Germinal center (tissue), 1 donor: ENCODE measurements around the gene KCND3.
"Not testable (repeated sequence)": the region's sequence is repeated elsewhere in the genome, so short reads cannot be mapped to it uniquely, and the experiment has no call there.

Source experiments
- DNase-seq: peaks from one replicate; pipeline ENCODE4 v3.0.0; 2012; ENCODE audit warnings: mixed read lengths, low spot score

The KCND3 gene

DNA sequence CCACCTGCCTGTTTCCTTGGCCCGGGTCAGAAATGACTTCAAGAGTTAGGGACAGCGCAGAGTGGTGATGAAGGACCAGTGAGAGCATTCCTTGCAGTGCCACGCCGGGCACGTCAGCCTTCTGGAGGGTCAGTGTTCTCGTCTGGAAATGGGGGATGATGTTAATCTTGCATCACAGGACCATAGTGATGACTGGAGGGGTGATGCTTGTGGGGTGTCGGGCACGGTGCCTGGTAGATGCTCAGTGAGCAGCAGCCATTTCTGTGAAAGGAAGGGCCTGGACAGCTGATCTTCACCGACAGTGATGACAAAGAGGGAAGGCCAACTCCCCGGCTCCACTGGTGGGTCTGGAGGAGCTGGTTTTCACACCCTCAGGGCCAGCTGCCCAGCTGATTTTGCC is 177.6 kb downstream of the KCND3 start:
- no peak for DNase-seq

DNA sequence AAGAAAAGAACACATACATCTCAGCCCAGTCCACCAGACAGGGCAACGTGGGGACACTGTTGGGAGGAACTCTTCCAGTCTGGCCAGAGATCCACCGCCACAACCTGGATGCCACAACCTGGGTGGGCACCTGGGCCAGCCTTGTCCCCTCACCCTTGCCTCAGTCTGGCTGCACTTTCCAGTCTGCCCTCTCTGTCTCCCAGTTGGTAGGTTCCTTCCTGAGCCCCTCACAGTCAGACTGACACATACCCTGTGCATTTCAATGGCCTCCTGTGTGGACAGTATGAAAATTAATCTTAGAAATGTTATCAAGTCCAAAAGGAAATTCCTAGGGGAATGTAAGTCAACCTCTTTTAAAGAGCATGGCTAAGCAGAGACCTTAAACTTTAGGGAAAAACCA is 184.2 kb downstream of the KCND3 start:
- DNase-seq: no peak

DNA sequence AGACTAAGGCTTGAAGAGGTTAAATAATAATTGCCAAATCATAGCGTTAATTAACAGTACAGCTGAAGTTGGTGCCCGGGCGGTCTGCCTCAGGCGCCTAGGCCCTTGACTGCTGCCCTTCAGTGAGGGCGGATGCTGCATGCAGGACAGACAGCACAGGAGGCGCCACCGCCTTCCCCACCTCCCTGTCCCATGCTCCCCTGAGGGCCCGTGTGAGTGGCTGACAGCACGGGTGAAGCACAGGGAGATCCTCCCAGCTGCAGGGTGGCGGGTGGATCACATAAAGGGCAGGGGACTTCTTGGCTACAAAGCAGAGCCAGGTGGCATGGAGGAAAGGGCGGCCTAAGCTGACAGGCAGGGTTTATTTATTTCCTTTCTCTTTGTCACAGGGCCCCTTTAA is 184.7 kb downstream of the KCND3 start:
- no peak for DNase-seq

DNA sequence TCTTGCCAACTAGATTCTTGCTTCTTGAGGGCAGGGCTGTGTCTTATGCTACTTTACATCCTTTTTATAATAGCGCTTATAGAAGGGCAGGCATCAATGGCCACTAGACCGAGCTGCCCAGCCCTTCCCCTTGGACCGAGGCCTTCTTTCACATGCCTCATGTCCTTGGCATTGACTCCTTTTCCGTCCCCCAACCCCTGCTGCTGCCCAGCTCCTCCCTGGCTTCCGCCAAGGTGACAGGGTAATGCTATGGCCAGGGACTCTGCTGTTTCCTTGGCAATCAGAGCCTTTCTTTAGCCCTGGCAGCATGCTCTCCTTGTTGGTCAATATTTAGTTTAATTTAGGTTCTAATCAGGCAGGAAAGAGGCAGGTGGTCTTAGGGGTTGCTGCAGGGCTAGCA is 185.5 kb downstream of the KCND3 start:
- no peak for DNase-seq

DNA sequence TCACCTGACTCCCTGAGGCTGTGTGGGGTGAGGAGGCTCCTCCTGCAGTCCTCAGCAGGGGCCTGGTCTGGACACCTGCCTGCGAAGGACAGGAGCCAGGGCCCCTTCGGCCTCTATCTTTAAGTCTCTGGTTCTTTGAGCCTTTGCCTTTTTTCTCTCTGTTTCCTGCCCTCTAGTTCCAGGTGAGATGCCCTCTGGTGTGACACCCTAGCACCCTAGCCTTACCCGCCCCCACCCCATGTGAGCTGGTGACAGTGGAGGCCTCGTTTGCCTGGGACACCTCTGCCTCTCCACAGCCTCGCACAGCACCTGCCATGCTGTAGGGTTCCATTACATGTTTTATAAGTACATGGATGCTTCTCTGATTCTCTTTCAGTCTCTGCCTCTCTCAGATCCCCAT is 186.5 kb downstream of the KCND3 start:
- DNase-seq: no peak

DNA sequence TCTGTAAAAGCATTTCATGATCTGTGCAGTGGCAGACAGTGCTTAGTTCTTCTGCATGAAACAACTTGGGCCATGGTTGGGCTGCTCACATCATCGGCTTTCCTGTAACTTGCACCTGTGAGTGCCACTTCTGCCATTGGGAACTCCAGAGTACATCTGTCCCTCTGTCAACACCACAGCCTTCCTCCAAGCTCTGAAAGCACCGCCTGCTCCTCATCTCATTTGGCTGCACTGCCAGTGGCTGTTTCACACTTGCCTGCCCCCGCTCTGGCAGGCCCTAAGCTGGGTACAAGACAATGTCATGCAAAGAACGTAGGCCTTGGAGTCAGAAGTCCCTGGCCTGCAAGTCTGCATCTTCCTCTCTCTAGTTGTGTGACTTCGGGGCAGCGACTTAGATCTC is 187.4 kb downstream of the KCND3 start:
- no peak for DNase-seq

DNA sequence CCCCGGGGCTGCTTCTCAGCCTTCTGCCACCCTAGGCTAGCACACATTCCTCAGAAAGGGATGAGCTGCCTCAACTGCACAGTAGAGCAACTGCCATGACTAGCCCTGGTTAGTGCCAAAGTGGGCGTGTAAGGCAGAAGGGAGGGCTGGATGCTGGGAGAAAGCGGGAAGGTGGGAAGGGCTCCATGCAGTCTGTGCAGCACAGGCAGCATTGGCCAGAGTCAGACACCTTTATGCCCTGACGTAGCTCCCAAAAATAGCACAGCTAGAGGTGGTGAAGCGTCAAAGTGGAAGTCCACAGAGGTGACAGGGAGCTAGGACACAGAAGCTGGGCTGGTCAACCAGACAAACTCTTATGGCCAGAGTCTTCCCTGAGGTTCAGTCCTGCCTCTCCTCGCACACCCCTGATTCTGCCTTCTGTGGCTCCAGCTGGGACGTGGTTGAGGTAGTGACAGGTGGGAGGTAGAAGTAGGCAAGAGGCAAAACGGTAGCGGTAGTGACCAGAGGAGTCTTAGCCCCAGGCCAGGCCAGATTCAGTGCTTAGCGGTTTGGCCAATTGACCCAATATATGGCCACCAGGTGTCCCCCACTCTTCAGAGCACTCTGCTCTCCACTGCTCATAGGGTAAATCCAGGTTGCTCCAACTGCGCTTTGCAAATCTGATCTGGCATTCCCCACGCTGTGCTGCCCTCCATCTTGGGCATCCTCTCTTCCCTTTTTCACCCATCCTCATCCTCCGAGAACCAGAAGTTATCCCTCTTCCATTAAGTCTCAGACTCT is 188.2 kb downstream of the KCND3 start:
- DNase-seq: no peak

DNA sequence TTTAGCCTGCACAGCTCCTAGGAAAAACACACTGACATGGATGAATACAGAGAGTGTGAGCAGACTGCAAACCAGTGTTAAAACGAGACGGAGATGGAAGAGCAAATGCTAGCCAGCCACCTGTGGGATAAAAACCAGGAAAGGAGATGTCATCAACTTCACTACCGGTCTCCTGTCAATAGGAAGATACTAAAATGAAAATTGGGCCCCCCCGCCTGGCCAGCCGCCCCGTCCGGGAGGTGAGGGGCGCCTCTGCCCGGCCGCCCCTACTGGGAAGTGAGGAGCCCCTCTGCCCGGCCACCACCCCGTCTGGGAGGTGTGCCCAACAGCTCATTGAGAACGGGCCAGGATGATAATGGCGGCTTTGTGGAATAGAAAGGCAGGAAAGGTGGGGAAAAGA is 189.7 kb downstream of the KCND3 start:
- not testable (repeated sequence) for DNase-seq

DNA sequence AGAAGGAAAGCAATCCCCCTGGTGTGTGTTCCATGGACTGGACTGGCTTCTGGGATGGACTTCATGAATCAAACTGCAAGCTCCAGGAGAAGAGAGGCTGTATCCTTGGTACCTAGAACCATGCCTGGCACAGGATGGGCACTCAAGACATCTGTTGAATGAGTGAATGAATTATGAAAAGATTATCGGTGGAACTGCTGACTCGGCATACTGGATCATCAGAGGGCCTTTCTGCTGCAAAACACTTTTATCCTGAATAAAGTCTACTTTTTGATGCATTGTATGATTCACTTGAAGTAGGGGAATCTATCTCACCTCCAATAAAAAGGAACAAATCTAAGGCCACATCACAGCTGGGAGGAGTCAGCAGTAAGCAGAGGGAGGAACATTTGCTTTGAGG is 190.9 kb downstream of the KCND3 start:
- DNase-seq: no peak

DNA sequence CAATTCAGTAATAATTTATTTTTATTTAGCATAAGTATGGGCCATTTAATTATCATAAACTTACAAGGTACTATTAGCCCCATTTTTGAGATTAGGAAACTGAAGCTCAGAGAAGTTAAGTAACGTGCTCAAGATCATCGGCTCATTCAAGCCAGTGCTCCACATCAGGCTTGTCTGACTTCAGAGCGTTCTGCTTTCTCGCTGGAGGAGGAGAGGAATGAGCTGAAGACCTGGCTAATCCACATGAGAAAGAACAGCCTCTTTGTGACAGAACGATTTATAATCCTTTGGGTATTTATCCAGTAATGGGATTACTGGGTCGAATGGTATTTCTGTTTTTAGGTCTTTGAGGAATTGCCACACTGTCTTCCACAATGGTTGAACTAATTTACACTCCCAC is 194.1 kb downstream of the KCND3 start:
- DNase-seq: no peak

DNA sequence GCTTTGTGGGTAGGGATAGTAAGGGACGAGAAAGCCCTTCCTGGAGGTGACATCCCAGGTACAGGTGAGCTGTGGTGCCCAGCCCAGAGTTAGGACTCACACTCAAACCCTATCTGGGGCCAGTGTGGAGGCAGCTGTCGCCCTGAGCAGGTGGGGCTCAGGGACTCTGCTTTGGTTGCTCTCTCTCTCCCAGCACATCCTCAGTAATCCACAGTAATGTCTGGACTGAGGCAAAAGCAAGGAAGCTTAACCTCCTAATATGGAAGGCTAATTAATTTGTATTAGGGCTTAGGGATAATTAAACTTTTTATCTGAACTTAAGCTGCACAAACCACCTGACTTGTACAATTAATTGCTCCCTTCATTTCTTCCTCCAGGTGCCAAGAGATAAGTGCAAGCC is 195.5 kb downstream of the KCND3 start:
- no peak for DNase-seq

DNA sequence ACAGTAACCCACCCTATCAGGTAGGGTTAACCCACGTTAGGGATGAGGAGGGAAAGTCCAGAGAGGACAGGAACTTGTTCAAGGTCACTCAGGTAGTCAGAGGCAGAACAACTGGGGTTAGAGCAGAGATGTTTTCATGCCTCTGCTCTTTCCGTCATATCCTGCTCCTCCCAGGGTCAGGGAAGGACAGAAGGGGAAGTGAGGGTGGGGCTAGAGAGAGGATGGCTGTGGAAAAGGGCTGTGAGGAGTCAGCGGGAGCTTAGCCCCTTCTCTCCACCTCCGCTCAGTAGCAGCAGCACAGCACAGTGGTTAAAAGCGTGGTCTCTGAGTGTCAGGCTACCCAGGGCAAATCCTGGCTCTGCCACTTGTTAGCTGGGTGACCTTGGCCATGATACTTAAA is 197.2 kb downstream of the KCND3 start:
- DNase-seq: no peak

DNA sequence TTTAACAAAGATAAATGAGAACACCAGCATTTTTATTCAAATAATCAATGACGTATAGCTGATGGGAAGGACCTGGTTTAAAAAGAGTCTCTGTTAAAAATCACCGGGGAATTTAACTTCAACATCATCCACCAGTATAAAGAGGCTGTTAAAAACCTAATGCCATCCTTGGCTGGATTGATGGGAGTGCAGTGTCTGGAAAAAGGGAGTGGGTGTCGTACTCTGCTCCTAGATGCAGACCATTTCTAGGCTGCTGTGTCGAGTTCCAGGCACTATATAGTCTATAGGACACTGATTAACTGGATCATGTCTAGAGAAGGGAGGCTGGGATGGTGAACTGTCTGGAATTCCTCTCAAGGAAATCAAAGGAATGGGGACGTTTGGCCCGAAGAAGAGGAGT is 197.7 kb downstream of the KCND3 start:
- no peak for DNase-seq

DNA sequence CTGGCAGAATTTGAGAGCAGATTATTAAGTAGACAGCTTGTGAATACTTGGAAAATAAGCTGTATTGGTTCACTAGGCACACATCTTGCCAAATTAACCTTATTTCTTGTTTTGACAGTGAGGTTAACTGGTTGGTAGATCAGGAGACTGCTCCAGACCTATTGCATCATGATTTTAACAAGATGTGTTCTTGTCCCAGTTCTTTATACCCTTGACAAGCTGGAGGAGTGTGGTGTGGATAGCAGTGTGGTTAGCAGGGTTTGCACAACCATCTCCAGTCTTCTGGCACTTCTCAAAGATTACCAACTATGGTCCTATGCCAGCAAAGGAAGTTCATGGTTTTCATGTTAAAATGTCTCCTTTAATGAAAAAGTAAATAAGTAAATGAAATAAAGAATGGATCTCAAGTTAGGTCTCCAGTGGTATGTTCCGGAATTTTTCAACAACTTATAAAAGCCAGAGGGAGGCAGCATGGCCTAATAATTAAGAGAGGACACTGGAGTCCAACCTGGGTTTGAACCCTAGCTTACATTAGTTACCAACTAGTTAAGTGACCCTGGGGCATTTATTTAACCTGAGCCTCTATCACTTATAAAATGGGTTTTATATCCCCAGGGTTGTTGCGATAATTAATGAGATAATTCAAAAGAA is 199.7 kb downstream of the KCND3 start:
- no peak for DNase-seq

DNA sequence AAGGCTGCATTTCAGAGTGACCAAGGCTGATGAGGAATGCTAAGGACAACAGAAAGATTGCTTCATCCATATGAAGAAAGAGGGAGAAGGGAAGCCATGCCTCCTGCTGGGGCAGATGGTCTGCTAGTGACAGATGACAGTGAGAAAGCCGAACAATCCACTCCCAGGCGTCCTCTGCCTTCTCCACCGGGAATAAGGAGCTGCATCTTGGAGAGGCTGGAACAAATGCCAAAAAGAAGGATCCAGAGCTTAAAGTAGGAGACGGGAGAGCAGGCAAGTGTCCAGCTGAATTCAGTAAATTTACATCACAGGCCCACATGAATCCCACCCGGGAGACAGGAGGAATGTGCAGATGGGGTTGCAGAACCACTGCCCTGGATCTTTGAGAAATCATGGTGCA is 200.3 kb downstream of the KCND3 start:
- no peak for DNase-seq

DNA sequence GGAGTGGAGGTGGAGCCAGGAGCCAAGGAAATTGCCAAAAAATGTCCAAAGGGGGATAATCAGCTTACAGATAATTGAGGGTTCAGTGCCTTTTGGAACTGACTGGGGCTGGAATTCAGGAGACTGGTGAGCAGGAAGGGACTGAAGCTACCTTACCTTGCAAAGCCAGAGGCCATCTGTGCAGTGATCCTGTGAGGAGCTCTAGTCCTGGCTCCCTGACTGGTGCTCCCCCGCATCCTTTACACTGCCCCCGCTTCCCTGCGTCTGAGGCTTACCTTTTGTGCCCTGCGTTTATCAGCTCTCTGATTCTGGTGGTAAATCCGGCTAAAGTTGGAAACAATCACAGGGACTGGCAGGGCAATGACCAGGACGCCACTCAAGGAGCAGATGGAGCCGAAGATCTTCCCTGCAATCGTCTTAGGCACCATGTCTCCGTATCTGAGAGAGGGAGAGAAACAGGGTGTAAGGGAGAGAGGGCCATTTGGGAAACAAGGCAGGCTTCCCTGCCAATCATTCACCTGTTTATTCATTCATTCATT is 202.7 kb downstream of the KCND3 start:
- no peak for DNase-seq

DNA sequence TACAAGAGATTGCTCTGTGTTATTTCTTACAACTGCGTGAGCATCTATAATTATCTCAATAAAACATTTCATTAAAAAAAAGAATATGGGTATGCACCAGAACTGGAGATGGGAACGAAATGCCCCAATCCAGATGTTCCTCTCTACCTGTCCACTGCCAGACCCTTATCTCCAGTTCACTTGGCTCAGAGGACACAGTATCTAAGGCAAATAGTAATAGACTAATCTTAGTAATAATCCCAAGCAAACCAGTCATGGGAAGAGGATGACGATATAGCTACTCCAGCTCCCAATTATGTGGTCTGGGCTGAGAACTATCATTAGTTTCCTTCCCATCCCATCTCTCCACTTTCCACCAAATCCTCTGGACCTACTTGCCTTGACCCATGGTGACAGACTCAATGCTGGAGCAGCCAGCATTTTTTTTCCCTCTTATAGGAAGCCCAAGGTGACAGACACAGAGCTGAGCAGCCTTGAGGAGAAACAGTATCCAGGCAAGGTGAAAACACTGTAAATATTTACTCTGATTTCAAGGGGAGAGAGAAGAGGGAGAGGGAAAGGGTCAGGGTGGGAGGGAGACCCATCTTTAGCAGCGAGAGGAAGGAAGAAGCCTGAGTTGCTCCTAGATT is 205.1 kb downstream of the KCND3 start:
- DNase-seq: no peak

DNA sequence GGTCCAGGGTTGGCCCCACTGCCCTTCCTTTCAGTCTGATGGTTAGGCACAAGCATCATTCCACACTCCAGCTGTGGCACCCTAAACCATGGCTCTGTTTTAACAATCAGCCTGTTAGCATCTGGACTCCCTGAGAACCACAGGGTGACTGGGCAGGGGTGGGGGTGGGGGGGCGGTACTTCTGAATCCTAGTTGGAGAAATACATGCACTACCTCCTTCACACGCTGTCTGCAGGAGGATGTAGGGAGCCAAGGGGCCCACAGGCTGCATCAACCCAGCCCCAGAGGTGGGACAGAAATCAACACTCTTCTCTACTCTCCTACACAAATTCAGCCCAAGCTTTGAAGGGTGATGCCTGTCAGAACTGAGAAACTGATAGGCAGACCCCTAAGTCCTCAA is 209.9 kb downstream of the KCND3 start:
- DNase-seq: no peak

DNA sequence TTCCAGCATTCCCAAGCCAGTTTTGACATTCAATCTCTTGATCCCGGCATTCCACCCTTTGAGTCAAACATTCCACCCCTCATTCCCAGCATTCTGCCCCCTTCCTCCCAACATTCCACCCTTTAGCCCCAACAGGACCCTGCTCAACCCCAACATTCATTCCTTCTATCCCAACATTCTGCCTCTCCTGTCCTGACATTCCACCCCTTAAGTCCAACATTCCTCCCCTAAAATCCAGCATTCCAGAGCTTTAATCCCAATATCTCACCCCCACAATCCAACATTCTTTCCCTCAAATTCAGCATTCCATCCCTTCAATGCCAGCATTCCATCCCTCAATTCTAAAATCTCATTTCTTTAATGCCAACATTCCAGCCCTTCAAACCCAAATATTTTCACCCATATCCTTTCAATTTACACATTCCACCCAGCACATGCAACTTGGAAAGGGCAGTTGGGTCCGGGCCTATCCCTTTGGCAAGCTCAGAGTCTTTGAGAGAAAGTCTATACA is 210.9 kb downstream of the KCND3 start:
- DNase-seq: no peak

DNA sequence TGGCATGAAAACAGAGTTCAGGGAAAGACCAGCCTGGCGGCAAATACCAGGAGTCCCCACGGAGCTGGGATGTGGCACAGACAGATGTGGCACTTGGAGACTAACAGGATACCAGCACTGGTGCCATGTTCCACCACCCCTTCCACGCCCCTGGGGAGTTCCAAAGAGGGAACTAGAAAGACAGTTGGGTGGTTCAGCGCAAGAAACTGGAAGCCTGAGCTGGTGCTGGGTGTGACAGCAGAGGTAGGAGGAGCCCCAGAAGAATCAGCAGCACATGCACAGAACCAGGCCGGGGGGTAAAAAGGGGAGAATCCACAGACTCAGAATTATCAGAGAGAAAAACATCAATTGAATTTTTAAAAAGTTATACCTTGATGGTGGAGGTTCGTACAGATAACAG is 211.4 kb downstream of the KCND3 start:
- no peak for DNase-seq

DNA sequence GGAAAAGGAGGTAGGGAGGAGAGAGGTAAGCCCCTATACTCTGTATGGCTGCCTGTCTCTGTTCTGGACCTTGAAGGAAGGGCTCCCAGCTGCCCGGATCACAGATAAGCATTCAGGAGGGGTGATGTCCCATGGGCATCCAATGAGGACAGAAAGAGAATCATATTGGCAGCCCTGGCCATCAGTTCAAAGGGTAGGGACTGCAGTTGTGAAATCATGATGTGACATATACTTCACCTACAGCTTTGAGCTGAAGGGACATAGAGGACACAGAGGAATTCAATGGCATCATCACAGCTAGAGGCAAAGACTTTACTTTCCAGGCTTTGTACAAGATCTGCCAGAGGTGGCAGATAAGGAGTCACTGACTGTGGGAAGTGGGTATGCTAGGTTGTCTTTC is 212.2 kb downstream of the KCND3 start:
- DNase-seq: no peak

DNA sequence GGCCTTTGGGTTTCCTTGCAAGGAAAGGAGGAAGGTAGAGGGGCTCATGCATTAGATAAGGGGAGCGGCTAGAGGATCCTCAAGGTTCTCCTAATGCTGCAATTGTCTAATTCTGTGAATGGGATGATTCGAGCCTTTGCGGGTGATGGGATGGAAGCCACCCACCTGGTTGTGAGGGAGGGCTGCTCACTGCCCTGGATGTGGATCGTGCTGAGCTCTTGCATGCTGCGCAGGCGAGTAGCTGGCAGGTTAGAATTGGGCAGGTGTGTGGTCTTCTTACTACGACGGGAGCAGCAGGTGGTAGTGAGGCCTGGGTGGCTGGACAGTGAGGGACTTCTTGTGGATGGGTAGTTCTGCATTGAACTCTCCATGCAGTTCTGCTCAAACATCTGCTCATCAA is 212.6 kb downstream of the KCND3 start:
- no peak for DNase-seq

DNA sequence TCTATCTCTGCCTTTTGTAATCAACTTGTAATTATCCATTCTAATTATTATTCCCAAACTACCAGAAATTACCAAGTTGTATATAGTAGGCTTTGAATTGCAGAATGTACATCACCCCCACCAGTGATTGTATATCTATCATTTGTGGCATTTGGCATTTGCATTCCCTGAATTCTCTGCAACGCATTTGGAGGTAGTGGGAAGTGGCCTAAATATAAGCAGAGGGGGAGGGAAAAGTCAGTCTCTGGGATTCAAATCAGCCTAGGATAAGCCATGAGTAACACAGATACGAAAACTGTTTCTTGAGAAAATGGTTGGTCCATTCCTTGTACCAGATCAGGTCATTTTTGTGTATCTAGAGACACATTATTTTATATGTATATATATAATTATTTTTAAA is 213.1 kb downstream of the KCND3 start:
- no peak for DNase-seq
